H9 (cell line): ENCODE results near the gene PSMB7. TPM values are rescaled to one million over a fixed set of nuclear protein-coding genes. Genes with fewer than 3 reads are reported as not detected.

Experiments
- DNase-seq: peaks from one replicate; pipeline ENCODE4 v3.0.0-alpha.2; 2017
- H2AFZ ChIP-seq: one replicate; pipeline ENCODE4 v1.6.1; 2013; ENCODE audit warnings: mild to moderate bottlenecking, low read length, control low read depth, moderate library complexity
- H2AK5ac ChIP-seq: 2 replicates; pipeline ENCODE4 v1.6.1; 2013; ENCODE audit warnings: low read length, control low read depth, mixed read lengths; ENCODE audit not compliant: insufficient read length
- H2BK120ac ChIP-seq: one replicate; pipeline ENCODE4 v1.6.1; 2013; ENCODE audit warnings: low read depth, mild to moderate bottlenecking, low read length, control low read depth, inconsistent platforms; ENCODE audit not compliant: poor library complexity, severe bottlenecking
- H2BK12ac ChIP-seq: 2 replicates; pipeline ENCODE4 v1.6.1; 2013; ENCODE audit warnings: low read length, control low read depth, mixed read lengths, low read depth; ENCODE audit not compliant: insufficient read length
- H2BK15ac ChIP-seq: 2 replicates; pipeline ENCODE4 v1.6.1; 2013; ENCODE audit warnings: low read depth, low read length, control low read depth
- H2BK20ac ChIP-seq: one replicate; pipeline ENCODE4 v1.6.1; 2013; ENCODE audit warnings: low read depth, mild to moderate bottlenecking, low read length, control low read depth, inconsistent platforms; ENCODE audit not compliant: poor library complexity, severe bottlenecking
- H2BK5ac ChIP-seq: 2 replicates; pipeline ENCODE4 v1.6.1; 2013; ENCODE audit warnings: low read length, control low read depth, mixed read lengths; ENCODE audit not compliant: insufficient read length
- H3K14ac ChIP-seq: 2 replicates; pipeline ENCODE4 v1.6.1; 2013; ENCODE audit warnings: low read length, control low read depth; ENCODE audit not compliant: insufficient read depth
- H3K18ac ChIP-seq: 2 replicates; pipeline ENCODE4 v1.6.1; 2013; ENCODE audit warnings: low read depth, mild to moderate bottlenecking, mixed read lengths, low read length, control low read depth; ENCODE audit not compliant: insufficient read length
- H3K23ac ChIP-seq: 2 replicates; pipeline ENCODE4 v1.6.1; 2013; ENCODE audit warnings: low read length, control low read depth, mixed read lengths, low read depth; ENCODE audit not compliant: insufficient read length
- H3K23me2 ChIP-seq: 2 replicates; pipeline ENCODE4 v1.6.1; 2013; ENCODE audit warnings: low read depth, mild to moderate bottlenecking, mixed read lengths, low read length, control low read depth; ENCODE audit not compliant: insufficient read length, poor library complexity, severe bottlenecking
- H3K27ac ChIP-seq: 2 replicates; pipeline ENCODE4 v1.5.1; 2013; ENCODE audit warnings: low read length, control low read depth, mixed read lengths, low read depth; ENCODE audit not compliant: insufficient read length
- H3K27me3 ChIP-seq: 2 replicates; pipeline ENCODE4 v1.6.1; 2013; ENCODE audit warnings: low read length, control low read depth, inconsistent platforms; ENCODE audit not compliant: insufficient read depth
- H3K4ac ChIP-seq: 2 replicates; pipeline ENCODE4 v1.6.1; 2013; ENCODE audit warnings: low read depth, mild to moderate bottlenecking, control low read depth, inconsistent platforms, low read length, moderate library complexity
- H3K4me1 ChIP-seq: 2 replicates; pipeline ENCODE4 v1.6.1; 2013; ENCODE audit warnings: low read length, control low read depth, inconsistent platforms; ENCODE audit not compliant: insufficient read depth
- H3K4me2 ChIP-seq: 2 replicates; pipeline ENCODE4 v1.6.1; 2013; ENCODE audit warnings: low read length, control low read depth, mixed read lengths; ENCODE audit not compliant: insufficient read length, insufficient read depth
- H3K56ac ChIP-seq: 2 replicates; pipeline ENCODE4 v1.6.1; 2013; ENCODE audit warnings: low read depth, mild to moderate bottlenecking, mixed read lengths, low read length, control low read depth; ENCODE audit not compliant: insufficient read length
- H3K79me1 ChIP-seq: 2 replicates; pipeline ENCODE4 v1.6.1; 2013; ENCODE audit warnings: low read depth, mild to moderate bottlenecking, moderate library complexity, low read length, control low read depth, inconsistent platforms; ENCODE audit not compliant: insufficient read depth, poor library complexity, severe bottlenecking
- H3K79me2 ChIP-seq: 2 replicates; pipeline ENCODE4 v1.6.1; 2013; ENCODE audit warnings: low read length, control low read depth, inconsistent platforms; ENCODE audit not compliant: insufficient read depth
- H3K9ac ChIP-seq: 2 replicates; pipeline ENCODE4 v1.6.1; 2013; ENCODE audit warnings: low read length, control low read depth, mixed read lengths; ENCODE audit not compliant: insufficient read length; ENCODE audit errors: extremely low read depth
- H3K9me3 ChIP-seq: one replicate; pipeline ENCODE4 v1.6.1; 2013; ENCODE audit warnings: low read depth, low read length, inconsistent platforms; ENCODE audit not compliant: control insufficient read depth
- H3T11ph ChIP-seq: one replicate; pipeline ENCODE4 v1.6.1; 2013; ENCODE audit warnings: mild to moderate bottlenecking, low read length, control low read depth, inconsistent platforms
- H4K20me1 ChIP-seq: one replicate; pipeline ENCODE4 v1.6.1; 2013; ENCODE audit not compliant: control insufficient read depth, insufficient read length, insufficient read depth
- H4K5ac ChIP-seq: 2 replicates; pipeline ENCODE4 v1.6.1; 2013; ENCODE audit warnings: low read depth, mild to moderate bottlenecking, mixed read lengths, low read length, control low read depth; ENCODE audit not compliant: insufficient read length
- H4K8ac ChIP-seq: replicated peaks from 2 replicates; pipeline ENCODE4 v1.6.1; 2013; ENCODE audit warnings: low read length, control low read depth, mixed read lengths, low read depth; ENCODE audit not compliant: insufficient read length
- H4K91ac ChIP-seq: 2 replicates; pipeline ENCODE4 v1.6.1; 2013; ENCODE audit warnings: low read depth, mild to moderate bottlenecking, moderate library complexity, mixed read lengths, low read length, control low read depth; ENCODE audit not compliant: insufficient read length
- H3K27ac Mint-ChIP-seq, 3 experiments: 2 replicates in 2 of 3; 3 replicates in 1 of 3; pipeline ENCODE4 v1.8.0; 2020 to 2021; ENCODE audit warnings: mixed read lengths in 3 of 3, mild to moderate bottlenecking in 1 of 3, moderate library complexity in 1 of 3
- H3K27me3 Mint-ChIP-seq: 2 replicates; pipeline ENCODE4 v1.8.0; 2021; ENCODE audit warnings: low read depth, mild to moderate bottlenecking, moderate library complexity, mixed read lengths
- H3K36me3 Mint-ChIP-seq, 3 experiments: 2 replicates in 2 of 3; 3 replicates in 1 of 3; pipeline ENCODE4 v1.8.0; 2020 to 2021; ENCODE audit warnings: low read depth in 3 of 3, mixed read lengths in 3 of 3; ENCODE audit not compliant: insufficient read depth in 1 of 3
- H3K4me1 Mint-ChIP-seq, 2 experiments: 2 replicates each; pipeline ENCODE4 v1.8.0; 2020; ENCODE audit warnings: mixed read lengths in 2 of 2
- H3K4me3 Mint-ChIP-seq, 2 experiments: 2 replicates in 1 of 2; 3 replicates in 1 of 2; pipeline ENCODE4 v1.8.0; 2020 to 2021; ENCODE audit warnings: mild to moderate bottlenecking in 2 of 2, mixed read lengths in 2 of 2, moderate library complexity in 1 of 2
- H3K9me3 Mint-ChIP-seq, 2 experiments: 2 replicates in 1 of 2; 3 replicates in 1 of 2; pipeline ENCODE4 v1.8.0; 2020; ENCODE audit warnings: mild to moderate bottlenecking in 2 of 2, mixed read lengths in 2 of 2, moderate library complexity in 1 of 2
- WGBS: extraction: QIAGEN DNeasy Blood & Tissue Kit; methylation state at CpG from one replicate; pipeline ENCODE4 v1.1.7; 2013; ENCODE audit warnings: missing lambda C conversion rate, low lambda C conversion rate, mixed read lengths; ENCODE audit not compliant: insufficient read length; ENCODE audit errors: extremely low coverage; 5-methylcytosine and 5-hydroxymethylcytosine counted together
- total RNA-seq: library from RNA; stranded (reverse); gene quantifications from 2 replicates; pipeline ENCODE4 v1.2.1, GENCODE V29; 2021
- TF ChIP-seq, protein P1 (sequence below): fragments of 200-600 bp; sonication (generic); conservative IDR thresholded peaks from 3 replicates; pipeline ENCODE4 v1.8.0; 2021; ENCODE audit warnings: antibody characterized with exemption, mild to moderate bottlenecking

Gene PSMB7
- total RNA-seq, 1 experiment from 2014 or later, result 209 TPM

- H3K23me2 ChIP-seq, result peaks cover 5% of the 10 kb centered on the region
- H2AFZ ChIP-seq, result no peak overlapping the region
- Mint-ChIP-seq H3K4me3 (no peak overlapping the region), H3K4me1 (peaks cover 13 to 22% of the 10 kb centered on the region in 2 experiments), H3K36me3 (no peaks in the 10 kb centered on the region), H3K27ac (no peak overlapping the region), H3K27me3 (peaks cover 29% of the 10 kb centered on the region), H3K9me3 (peaks cover 0 to 1% of the 10 kb centered on the region in 2 experiments; a peak in 2 of 5 replicates)
- H3K79me1 ChIP-seq, result no peaks in the 10 kb centered on the region
- DNase-seq, result no peak
- no peak overlapping the region for H3K56ac ChIP-seq
- H2BK5ac ChIP-seq, result no peak overlapping the region
- H4K20me1 ChIP-seq, result no peaks in the 10 kb centered on the region
- no peak overlapping the region for H2BK120ac ChIP-seq
- no peaks in the 10 kb centered on the region; the same call in 1 of the 2 replicates for H3K4me1 ChIP-seq
- no peak overlapping the region for H2BK20ac ChIP-seq
- H3T11ph ChIP-seq, result no peak overlapping the region
- no peak overlapping the region for H2BK12ac ChIP-seq
- no peak overlapping the region for H2AK5ac ChIP-seq
- H3K9me3 ChIP-seq, result no peaks in the 10 kb centered on the region
- H3K4me2 ChIP-seq, result no peak overlapping the region
- no peak overlapping the region for H3K9ac ChIP-seq
- H3K23ac ChIP-seq, result no peak overlapping the region
- no peak overlapping the region for H4K5ac ChIP-seq
- no peak overlapping the region for H4K91ac ChIP-seq
- no CpG with 5 or more reads among the region's 4 CpGs for WGBS
- no peak overlapping the region for H3K27ac ChIP-seq
- H3K79me2 ChIP-seq, result no peaks in the 10 kb centered on the region
- TF ChIP-seq, protein P1, sequence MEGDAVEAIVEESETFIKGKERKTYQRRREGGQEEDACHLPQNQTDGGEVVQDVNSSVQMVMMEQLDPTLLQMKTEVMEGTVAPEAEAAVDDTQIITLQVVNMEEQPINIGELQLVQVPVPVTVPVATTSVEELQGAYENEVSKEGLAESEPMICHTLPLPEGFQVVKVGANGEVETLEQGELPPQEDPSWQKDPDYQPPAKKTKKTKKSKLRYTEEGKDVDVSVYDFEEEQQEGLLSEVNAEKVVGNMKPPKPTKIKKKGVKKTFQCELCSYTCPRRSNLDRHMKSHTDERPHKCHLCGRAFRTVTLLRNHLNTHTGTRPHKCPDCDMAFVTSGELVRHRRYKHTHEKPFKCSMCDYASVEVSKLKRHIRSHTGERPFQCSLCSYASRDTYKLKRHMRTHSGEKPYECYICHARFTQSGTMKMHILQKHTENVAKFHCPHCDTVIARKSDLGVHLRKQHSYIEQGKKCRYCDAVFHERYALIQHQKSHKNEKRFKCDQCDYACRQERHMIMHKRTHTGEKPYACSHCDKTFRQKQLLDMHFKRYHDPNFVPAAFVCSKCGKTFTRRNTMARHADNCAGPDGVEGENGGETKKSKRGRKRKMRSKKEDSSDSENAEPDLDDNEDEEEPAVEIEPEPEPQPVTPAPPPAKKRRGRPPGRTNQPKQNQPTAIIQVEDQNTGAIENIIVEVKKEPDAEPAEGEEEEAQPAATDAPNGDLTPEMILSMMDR, result no peak
- H3K27me3 ChIP-seq, result peaks cover 6% of the 10 kb centered on the region
- no peak overlapping the region for H3K18ac ChIP-seq
- H4K8ac ChIP-seq, result no peak overlapping the region
- no peak overlapping the region for H2BK15ac ChIP-seq
- H3K14ac ChIP-seq, result no peak overlapping the region
- H3K4ac ChIP-seq, result no peak overlapping the region
Observed at GRCh38 chr9:124447297-124447661, 32.0 kb upstream of the PSMB7 start.
